Breast epithelium (tissue), 4 donors: ENCODE data around the gene NEDD1. TPM values are rescaled to one million over a fixed set of nuclear protein-coding genes. Genes with fewer than 3 reads are reported as not detected.

Experiments
- DNase-seq, 2 donors: peaks; one replicate each; pipeline ENCODE4 v3.0.0-alpha.2; 2019; ENCODE audit warnings: low spot score in 2 of 2
- H3K27ac ChIP-seq, 2 donors: fragments of 200-600 bp; sonication (generic) in 1 of 2; one replicate each; pipeline ENCODE4 v1.5.1; 2016 to 2019; ENCODE audit warnings: mild to moderate bottlenecking in 1 of 2
- H3K27me3 ChIP-seq, 2 donors: fragments of 200-600 bp; sonication (generic) in 1 of 2; one replicate each; pipeline versions ENCODE4 v1.5.1 to v1.6.0; 2017 to 2019; ENCODE audit warnings: control low read depth in 1 of 2, mild to moderate bottlenecking in 1 of 2
- H3K36me3 ChIP-seq: fragments of 200-600 bp; one replicate; pipeline ENCODE4 v1.5.1; 2019
- H3K4me1 ChIP-seq, 2 donors: fragments of 200-600 bp; sonication (generic); one replicate each; pipeline ENCODE4 v1.5.1; 2016 to 2019; ENCODE audit warnings: control low read depth in 1 of 2
- H3K4me3 ChIP-seq, 3 donors: fragments of 200-600 bp; sonication (generic); 1 replicate in 2 of 3; 2 replicates in 1 of 3; pipeline ENCODE4 v1.5.1; 2016 to 2019; ENCODE audit warnings: mild to moderate bottlenecking in 3 of 3, moderate library complexity in 2 of 3
- H3K9me3 ChIP-seq, 2 donors: fragments of 200-600 bp; sonication (generic) in 1 of 2; one replicate each; pipeline ENCODE4 v1.5.1; 2016 to 2019; ENCODE audit warnings: control low read depth in 1 of 2
- CTCF ChIP-seq, 3 donors: fragments of 450-650 bp; IDR thresholded peaks; one replicate each; pipeline ENCODE4 v1.5.1; 2016 to 2017; ENCODE audit warnings: antibody characterized with exemption in 3 of 3, mild to moderate bottlenecking in 3 of 3, moderate library complexity in 3 of 3
- POLR2A ChIP-seq: fragments of 450-650 bp; IDR thresholded peaks from one replicate; pipeline ENCODE4 v1.6.1; 2016; ENCODE audit warnings: antibody characterized with exemption, mild to moderate bottlenecking, moderate library complexity
- POLR2AphosphoS5 ChIP-seq, 3 donors: sonication (generic); formaldehyde crosslinking; IDR thresholded peaks; one replicate each; pipeline ENCODE4 v1.6.1; 2017; ENCODE audit warnings: antibody characterized with exemption in 3 of 3
- intact Hi-C: fragments of 100-400 bp; cut with DNase I; formaldehyde crosslinking; loops from one replicate; pipeline ENCODE4 v1.15.1; 2023; ENCODE audit warnings: low total_unique reads
- total RNA-seq, 3 donors: library from RNA; depleted of rRNA; stranded (reverse); fragments of >200 nt; gene quantifications; one replicate each; pipeline ENCODE4 v1.1.0, GENCODE V29; 2016

NEDD1 gene
- total RNA-seq, 3 donors from 2014 or later, result 11.5 to 26.8 (median 19.0) TPM

DNA sequence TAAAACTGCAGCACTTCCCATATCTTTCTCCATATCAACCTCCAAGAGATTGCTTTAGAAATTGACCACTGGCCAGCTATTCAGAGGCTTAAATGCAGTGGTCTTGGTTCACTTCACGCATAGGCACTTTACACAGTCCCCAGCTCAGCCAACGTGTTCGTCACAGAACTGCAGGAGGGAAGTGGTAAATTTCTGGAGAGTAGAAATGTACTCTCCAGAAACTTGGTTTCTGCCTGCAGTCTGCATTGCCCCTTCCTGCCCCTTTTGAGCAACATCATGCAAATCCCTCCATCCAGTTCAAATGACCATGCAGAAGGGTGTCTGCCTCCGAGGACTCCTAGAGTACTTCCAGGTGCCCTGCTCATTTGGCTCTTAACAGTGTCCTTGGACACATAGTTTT, 42.7 kb upstream of the NEDD1 start:
- Histone ChIP-seq H3K4me3 (no peak overlapping the region), H3K9me3 (no peaks in the 10 kb centered on the region), H3K27me3 (no peaks in the 10 kb centered on the region), H3K4me1 (no peaks in the 10 kb centered on the region), H3K27ac (no peak overlapping the region), H3K36me3 (no peaks in the 10 kb centered on the region)
- TF ChIP-seq POLR2AphosphoS5 (IDR thresholded peaks at IDR 0.05) (no peak), POLR2A (no peak), CTCF (IDR thresholded peaks at IDR 0.05) (no peak)
- intact Hi-C loops, result no loop called here
- no peak for DNase-seq

GRCh38 chr12:96866801-96867590, 40.1 kb upstream of the NEDD1 start:
- TF ChIP-seq POLR2AphosphoS5 (IDR thresholded peaks at IDR 0.05), result no peak
- TF ChIP-seq CTCF (IDR thresholded peaks at IDR 0.05), result no peak
- no peak for TF ChIP-seq POLR2A
- H3K9me3 ChIP-seq, result no peaks in the 10 kb centered on the region
- DNase-seq, result no peak
- no peak overlapping the region for H3K27ac ChIP-seq
- no peaks in the 10 kb centered on the region for H3K27me3 ChIP-seq
- no peak overlapping the region for H3K4me3 ChIP-seq
- H3K4me1 ChIP-seq, result no peaks in the 10 kb centered on the region
- intact Hi-C loops, result no loop called here
- H3K36me3 ChIP-seq, result no peaks in the 10 kb centered on the region

DNA sequence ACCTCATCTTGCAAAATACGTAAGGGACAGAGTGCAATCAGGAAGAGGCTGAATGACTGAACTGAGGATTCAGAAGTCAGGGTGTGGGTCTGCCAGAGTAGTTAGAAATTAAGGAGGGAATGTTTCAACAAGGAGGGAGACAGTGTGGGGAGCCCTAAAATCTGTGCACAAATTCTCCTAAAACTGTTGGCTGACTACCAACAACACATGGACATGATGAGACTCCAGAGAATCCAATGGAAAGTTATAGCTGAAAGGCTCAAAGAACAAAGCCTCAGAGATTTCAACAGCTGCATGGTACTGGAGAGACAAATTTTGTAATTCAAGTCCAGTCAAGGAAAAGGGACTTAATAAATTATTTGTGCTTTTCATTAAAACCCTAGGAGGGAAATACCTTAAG, 36.1 kb upstream of the NEDD1 start:
- TF ChIP-seq POLR2AphosphoS5 (IDR thresholded peaks at IDR 0.05) (no peak), POLR2A (no peak), CTCF (IDR thresholded peaks at IDR 0.05) (no peak)
- Histone ChIP-seq H3K4me3 (no peak overlapping the region), H3K9me3 (no peaks in the 10 kb centered on the region), H3K4me1 (no peaks in the 10 kb centered on the region), H3K27me3 (no peaks in the 10 kb centered on the region), H3K36me3 (no peaks in the 10 kb centered on the region), H3K27ac (no peak overlapping the region)
- intact Hi-C loops, result no loop called here
- no peak for DNase-seq

DNA sequence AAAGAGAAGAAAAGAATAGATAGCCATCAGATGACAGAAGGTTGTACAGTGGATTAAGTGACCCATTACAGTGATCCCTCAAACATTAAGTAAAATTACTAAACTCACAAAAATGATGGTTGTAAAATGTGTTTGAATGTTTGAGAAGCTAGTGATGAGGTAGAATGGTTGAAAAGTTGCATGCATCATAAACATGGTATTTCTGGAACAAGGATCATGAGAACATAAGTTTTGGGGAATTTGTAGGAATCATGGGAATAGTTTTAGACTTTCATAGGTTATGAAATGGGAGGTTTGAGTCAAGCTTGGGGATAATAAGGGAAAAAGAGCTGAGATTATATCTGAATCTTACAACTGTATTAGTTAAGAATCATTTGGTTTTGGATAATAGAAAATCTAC, 34.1 kb upstream of the NEDD1 start:
- Histone ChIP-seq H3K4me3 (no peak overlapping the region), H3K27ac (no peak overlapping the region), H3K9me3 (no peaks in the 10 kb centered on the region), H3K36me3 (no peaks in the 10 kb centered on the region), H3K4me1 (no peaks in the 10 kb centered on the region), H3K27me3 (no peaks in the 10 kb centered on the region)
- TF ChIP-seq POLR2AphosphoS5 (IDR thresholded peaks at IDR 0.05), result no peak
- no peak for TF ChIP-seq POLR2A
- TF ChIP-seq CTCF (IDR thresholded peaks at IDR 0.05), result no peak
- intact Hi-C loops, result no loop called here
- no peak for DNase-seq

- no peak for TF ChIP-seq CTCF (IDR thresholded peaks at IDR 0.05)
- no peak for TF ChIP-seq POLR2A
- no peak for TF ChIP-seq POLR2AphosphoS5 (IDR thresholded peaks at IDR 0.05)
- intact Hi-C loops, result no loop called here
- H3K27me3 ChIP-seq, result no peaks in the 10 kb centered on the region
Measured at GRCh38 chr12:96874211-96874610, 32.8 kb upstream of the NEDD1 start.

More at GRCh38 chr12:96874211-96874610, 32.8 kb upstream of the NEDD1 start:
- Histone ChIP-seq H3K27ac (no peak overlapping the region), H3K36me3 (no peaks in the 10 kb centered on the region), H3K4me1 (no peaks in the 10 kb centered on the region), H3K9me3 (no peaks in the 10 kb centered on the region), H3K4me3 (no peak overlapping the region)
- DNase-seq, result no peak
